PC-3 (cell line): ENCODE data around the gene LAMTOR2.

Experiments used
- CTCF ChIP-seq: fragments of 300-600 bp; sonication (generic); conservative IDR thresholded peaks from 2 replicates; pipeline ENCODE4 v1.5.1; 2017; ENCODE audit warnings: antibody characterized with exemption, low read depth, mild to moderate bottlenecking, low read length
- EZH2 ChIP-seq: fragments of 300-600 bp; sonication (generic); IDR thresholded peaks from one replicate; pipeline ENCODE4 v1.6.1; 2017; ENCODE audit warnings: antibody characterized with exemption, mild to moderate bottlenecking, low read length; ENCODE audit not compliant: unreplicated experiment
- EZH2phosphoT487 ChIP-seq: fragments of 300-600 bp; sonication (generic); IDR thresholded peaks from 2 replicates; pipeline ENCODE4 v1.6.1; 2018; ENCODE audit warnings: mild to moderate bottlenecking, antibody characterized with exemption, low read length, borderline replicate concordance

- no peak for TF ChIP-seq EZH2phosphoT487
- no peak for TF ChIP-seq EZH2
- no peak for TF ChIP-seq CTCF
Observed at GRCh38 chr1:156077430-156077760, 22.8 kb downstream of the LAMTOR2 start.
